ENCODE results near the gene THBS1.

DNA sequence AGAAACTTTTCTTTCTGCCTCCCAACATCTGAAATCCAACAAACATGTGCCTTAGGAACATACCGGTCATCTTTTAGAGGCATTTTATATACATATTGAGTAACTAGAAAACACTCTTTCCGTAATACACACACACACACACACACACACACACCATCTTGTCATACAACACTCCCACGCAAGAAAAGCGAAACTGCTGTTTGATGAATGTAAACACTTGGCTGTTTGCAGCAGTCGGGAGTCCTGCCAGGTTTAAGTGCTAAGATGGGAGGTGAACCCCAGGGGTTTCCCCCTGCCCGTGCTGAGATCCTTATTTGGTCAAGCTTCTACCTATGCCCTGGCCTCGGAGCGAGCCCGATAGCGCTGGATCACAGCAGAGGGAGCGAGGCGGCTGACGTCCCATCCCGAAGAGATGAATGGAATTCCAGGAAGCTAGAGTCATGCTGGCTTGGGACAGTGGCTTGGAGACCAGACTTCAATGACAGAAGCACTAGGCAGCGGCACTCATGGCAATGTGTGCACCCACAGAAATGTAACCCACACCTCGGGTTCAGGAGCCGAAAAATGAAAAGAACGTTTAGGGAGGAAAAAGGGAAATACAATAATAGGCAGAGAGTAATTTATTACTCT is 1.3 kb upstream of the THBS1 start:
- TF ChIP-seq SP1 (IDR thresholded peaks at IDR 0.05) (no peak), FOXM1 (IDR thresholded peaks at IDR 0.05; ENCODE audit: borderline replicate concordance) (no peak)
